22Rv1 (cell line): ENCODE results near the gene FCSK.

Source experiments
- ZFX ChIP-seq: fragments of 450-650 bp; IDR thresholded peaks from 2 replicates; pipeline ENCODE4 v1.6.1; 2017; ENCODE audit warnings: antibody characterized with exemption, borderline replicate concordance
- TF ChIP-seq, protein P1 (sequence below): fragments of 450-650 bp; IDR thresholded peaks from 2 replicates; pipeline ENCODE4 v1.5.1; 2017; ENCODE audit warnings: mild to moderate bottlenecking

DNA sequence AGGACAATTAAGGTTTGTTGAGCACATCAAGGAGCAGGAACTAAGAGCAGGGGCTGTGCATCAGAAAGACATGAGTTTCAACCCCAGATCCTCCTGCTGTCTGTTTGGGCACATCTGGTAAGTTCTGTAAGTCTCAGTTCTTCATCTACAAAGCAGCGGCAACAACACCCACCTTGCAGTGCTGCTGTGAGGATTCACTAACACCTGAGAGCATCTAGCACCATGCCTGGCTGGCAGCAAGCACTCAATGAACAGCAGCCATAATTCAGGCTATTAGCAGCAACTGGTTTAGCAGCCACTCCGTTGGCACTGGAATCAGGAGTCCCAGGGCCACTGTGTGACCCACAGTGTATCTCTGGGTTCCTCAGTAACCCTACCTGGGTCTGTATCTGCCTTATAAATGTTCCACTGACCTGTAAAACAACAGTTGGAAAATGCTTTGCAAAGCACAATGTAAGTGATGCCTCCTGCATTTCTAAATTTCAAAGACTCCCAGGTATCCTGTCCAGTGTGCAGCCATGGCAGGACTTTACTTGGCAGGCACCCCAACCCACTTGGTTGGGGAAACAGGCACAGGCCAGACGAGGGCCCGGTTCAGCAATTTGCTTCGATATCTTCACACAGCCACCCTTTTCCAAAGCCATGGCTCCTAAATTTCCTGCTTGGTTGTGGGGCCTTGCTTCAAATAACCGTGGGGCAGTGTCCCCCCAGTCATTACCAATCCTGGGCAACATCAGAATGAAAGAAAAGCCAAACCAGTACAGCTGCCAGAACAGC lies 19.7 kb upstream of the FCSK start:
- TF ChIP-seq, protein P1, sequence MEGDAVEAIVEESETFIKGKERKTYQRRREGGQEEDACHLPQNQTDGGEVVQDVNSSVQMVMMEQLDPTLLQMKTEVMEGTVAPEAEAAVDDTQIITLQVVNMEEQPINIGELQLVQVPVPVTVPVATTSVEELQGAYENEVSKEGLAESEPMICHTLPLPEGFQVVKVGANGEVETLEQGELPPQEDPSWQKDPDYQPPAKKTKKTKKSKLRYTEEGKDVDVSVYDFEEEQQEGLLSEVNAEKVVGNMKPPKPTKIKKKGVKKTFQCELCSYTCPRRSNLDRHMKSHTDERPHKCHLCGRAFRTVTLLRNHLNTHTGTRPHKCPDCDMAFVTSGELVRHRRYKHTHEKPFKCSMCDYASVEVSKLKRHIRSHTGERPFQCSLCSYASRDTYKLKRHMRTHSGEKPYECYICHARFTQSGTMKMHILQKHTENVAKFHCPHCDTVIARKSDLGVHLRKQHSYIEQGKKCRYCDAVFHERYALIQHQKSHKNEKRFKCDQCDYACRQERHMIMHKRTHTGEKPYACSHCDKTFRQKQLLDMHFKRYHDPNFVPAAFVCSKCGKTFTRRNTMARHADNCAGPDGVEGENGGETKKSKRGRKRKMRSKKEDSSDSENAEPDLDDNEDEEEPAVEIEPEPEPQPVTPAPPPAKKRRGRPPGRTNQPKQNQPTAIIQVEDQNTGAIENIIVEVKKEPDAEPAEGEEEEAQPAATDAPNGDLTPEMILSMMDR: no peak
- no peak for TF ChIP-seq ZFX
